HEK293T (cell line): ENCODE measurements around the gene TMEM121B.

Experiments used
- ARNT ChIP-seq: fragments of 450-650 bp; IDR thresholded peaks from 2 replicates; pipeline ENCODE4 v1.6.1; 2017; ENCODE audit warnings: mild to moderate bottlenecking
- BHLHE40 ChIP-seq: fragments of 450-650 bp; IDR thresholded peaks from 2 replicates; pipeline ENCODE4 v1.6.1; 2016; ENCODE audit warnings: mild to moderate bottlenecking, moderate library complexity, borderline replicate concordance
- ELF4 ChIP-seq: fragments of 450-650 bp; IDR thresholded peaks from 2 replicates; pipeline ENCODE4 v1.6.1; 2017; ENCODE audit warnings: antibody characterized with exemption
- FOXA1 ChIP-seq: fragments of 450-650 bp; IDR thresholded peaks from 2 replicates; pipeline ENCODE4 v1.6.1; 2016; ENCODE audit warnings: mild to moderate bottlenecking
- FOXK2 ChIP-seq: fragments of 450-650 bp; IDR thresholded peaks from 2 replicates; pipeline ENCODE4 v1.6.1; 2016; ENCODE audit warnings: mild to moderate bottlenecking
- L3MBTL2 ChIP-seq: fragments of 450-650 bp; conservative IDR thresholded peaks from 2 replicates; pipeline ENCODE4 v1.6.1; 2016; ENCODE audit warnings: mild to moderate bottlenecking
- PKNOX1 ChIP-seq: fragments of 450-650 bp; IDR thresholded peaks from 2 replicates; pipeline ENCODE4 v1.6.1; 2016
- SP1 ChIP-seq: fragments of 450-650 bp; IDR thresholded peaks from 2 replicates; pipeline ENCODE4 v1.6.1; 2017
- SUZ12 ChIP-seq: fragments of 450-650 bp; IDR thresholded peaks from 2 replicates; pipeline ENCODE4 v1.6.1; 2016; ENCODE audit warnings: mild to moderate bottlenecking
- TARDBP ChIP-seq: fragments of 450-650 bp; IDR thresholded peaks from 2 replicates; pipeline ENCODE4 v1.6.1; 2016
- ZNF384 ChIP-seq: fragments of 450-650 bp; IDR thresholded peaks from 2 replicates; pipeline ENCODE4 v1.6.1; 2016

- TF ChIP-seq SP1: no peak
- no peak for TF ChIP-seq ZNF384
- TF ChIP-seq SUZ12: no peak
- TF ChIP-seq PKNOX1: no peak
- no peak for TF ChIP-seq FOXK2
- no peak for TF ChIP-seq TARDBP
- no peak for TF ChIP-seq BHLHE40
- TF ChIP-seq ELF4: no peak
- no peak for TF ChIP-seq ARNT
- TF ChIP-seq L3MBTL2: no peak
- no peak for TF ChIP-seq FOXA1
Measured at GRCh38 chr22:17114898-17115235, 6.3 kb downstream of the TMEM121B start.
